Breast epithelium (tissue), 3 donors: ENCODE measurements around the gene TRAPPC3.

ENCODE experiments used
- POLR2A ChIP-seq: fragments of 450-650 bp; IDR thresholded peaks from one replicate; pipeline ENCODE4 v1.6.1; 2016; ENCODE audit warnings: antibody characterized with exemption, mild to moderate bottlenecking, moderate library complexity
- POLR2AphosphoS5 ChIP-seq, 3 donors: sonication (generic); formaldehyde crosslinking; IDR thresholded peaks; one replicate each; pipeline ENCODE4 v1.6.1; 2017; ENCODE audit warnings: antibody characterized with exemption in 3 of 3
- TF ChIP-seq, protein P1 (sequence below), 3 donors: fragments of 450-650 bp; IDR thresholded peaks; one replicate each; pipeline ENCODE4 v1.5.1; 2016 to 2017; ENCODE audit warnings: antibody characterized with exemption in 3 of 3, mild to moderate bottlenecking in 3 of 3, moderate library complexity in 3 of 3

DNA sequence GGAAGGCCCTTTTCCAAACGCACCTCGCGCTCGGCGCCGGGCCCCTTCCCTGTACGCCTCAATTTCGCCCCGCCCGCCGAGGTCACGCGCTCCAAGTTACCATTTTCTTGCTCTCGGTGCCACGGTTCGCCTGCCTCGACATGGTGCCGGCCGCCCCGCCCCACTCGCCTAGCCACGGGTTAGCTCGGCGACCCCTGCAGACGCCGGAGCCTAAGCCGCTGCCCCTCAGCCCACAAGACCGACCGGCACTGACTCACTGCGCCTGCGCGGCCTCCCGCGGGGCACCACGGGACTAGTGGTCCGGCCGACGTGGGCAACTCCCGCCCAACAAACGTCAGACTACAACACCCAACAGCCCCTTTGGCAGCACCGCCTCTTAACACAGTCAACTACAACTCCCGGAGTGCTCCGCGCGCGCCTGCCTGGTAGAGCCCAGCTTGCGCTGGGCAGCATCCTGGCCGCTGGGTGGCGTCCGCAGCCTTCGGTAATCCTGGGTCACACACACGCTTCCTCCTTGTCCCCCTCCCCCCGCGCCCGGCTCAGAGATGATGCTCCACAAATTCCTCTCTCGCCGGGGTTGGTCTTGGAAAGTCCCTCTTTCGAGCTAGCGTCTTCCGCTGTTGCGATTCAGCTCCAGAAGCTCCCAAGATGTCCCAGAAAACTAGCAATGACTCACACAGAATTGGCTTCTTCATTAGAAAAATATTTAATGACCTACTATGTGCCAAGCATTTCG is at the start of gene TRAPPC3:
- TF ChIP-seq, protein P1, sequence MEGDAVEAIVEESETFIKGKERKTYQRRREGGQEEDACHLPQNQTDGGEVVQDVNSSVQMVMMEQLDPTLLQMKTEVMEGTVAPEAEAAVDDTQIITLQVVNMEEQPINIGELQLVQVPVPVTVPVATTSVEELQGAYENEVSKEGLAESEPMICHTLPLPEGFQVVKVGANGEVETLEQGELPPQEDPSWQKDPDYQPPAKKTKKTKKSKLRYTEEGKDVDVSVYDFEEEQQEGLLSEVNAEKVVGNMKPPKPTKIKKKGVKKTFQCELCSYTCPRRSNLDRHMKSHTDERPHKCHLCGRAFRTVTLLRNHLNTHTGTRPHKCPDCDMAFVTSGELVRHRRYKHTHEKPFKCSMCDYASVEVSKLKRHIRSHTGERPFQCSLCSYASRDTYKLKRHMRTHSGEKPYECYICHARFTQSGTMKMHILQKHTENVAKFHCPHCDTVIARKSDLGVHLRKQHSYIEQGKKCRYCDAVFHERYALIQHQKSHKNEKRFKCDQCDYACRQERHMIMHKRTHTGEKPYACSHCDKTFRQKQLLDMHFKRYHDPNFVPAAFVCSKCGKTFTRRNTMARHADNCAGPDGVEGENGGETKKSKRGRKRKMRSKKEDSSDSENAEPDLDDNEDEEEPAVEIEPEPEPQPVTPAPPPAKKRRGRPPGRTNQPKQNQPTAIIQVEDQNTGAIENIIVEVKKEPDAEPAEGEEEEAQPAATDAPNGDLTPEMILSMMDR (IDR thresholded peaks at IDR 0.05) = peak; percentile 87 to 99 (median 99)
- TF ChIP-seq POLR2A (peak; percentile 89), POLR2AphosphoS5 (IDR thresholded peaks at IDR 0.05) (peak; percentile 83 to 99 (median 90))
